SIG-M5 treated with dmso at 0.1 percent for 504 hours (cell line): ENCODE measurements around the gene SMCO2.

Source experiments
- DNase-seq: peaks from one replicate; lab custom pipeline; 2025; ENCODE audit not compliant: unreplicated experiment; lab: John Stamatoyannopoulos, UW

Gene SMCO2

GRCh38 chr12:27451036-27451825 is 4.7 kb downstream of the SMCO2 start:
- DNase-seq, result no peak

DNA sequence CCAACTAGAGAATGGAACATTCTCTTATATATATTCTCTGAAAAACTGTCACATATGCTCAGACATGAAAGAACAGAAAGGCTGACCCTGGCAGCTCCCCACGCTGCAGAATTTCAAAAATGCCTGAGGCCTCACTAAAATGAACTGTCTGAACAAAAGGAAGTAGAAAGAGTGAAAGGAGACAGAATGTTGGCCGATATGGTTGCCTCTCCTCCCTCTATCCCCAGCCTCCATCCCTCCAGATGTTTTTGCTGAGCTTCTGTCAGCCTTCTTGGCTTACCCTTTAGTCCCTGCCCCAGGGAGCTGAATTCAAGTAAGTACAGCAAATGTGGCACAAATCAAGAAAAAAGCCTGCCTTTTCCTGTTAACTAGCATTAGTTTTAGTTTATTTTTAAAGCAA is 6.9 kb downstream of the SMCO2 start:
- no peak for DNase-seq

GRCh38 chr12:27455589-27455988 is 9.1 kb downstream of the SMCO2 start:
- no peak for DNase-seq

- no peak for DNase-seq
Measured at GRCh38 chr12:27456618-27457017, 10.1 kb downstream of the SMCO2 start.

- peak; percentile 27 for DNase-seq
Measured at GRCh38 chr12:27460471-27460978, 14.0 kb downstream of the SMCO2 start.

DNA sequence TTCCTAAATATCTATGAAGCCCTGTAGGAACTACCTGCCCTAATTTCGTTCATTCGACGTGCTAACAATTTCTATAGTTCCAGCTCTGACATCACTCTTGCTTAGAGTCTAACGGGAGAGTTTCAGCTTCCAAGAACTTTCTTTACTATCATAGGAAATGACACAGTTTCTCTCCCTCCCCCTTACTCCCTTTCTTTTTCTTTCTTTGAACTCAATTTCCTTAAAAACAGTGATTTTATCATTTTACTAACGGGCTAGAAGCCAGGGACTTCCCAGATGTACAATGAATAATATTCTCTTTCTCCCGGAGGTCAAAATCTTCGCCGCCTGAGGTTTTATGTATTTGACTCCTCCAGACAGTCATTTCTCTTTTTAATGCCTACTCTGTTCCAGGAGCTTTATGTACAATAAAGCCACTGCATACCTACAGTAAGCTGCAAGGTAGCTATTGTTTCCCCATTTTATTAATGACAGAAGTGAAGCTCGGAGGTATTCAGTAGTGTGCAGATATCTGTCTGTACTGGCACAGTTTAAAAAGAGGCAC is 15.7 kb downstream of the SMCO2 start:
- no peak for DNase-seq

- no peak for DNase-seq
Measured at GRCh38 chr12:27462851-27463250, 16.3 kb downstream of the SMCO2 start.

GRCh38 chr12:27463511-27464219 is 17.1 kb downstream of the SMCO2 start:
- DNase-seq, result no peak

DNA sequence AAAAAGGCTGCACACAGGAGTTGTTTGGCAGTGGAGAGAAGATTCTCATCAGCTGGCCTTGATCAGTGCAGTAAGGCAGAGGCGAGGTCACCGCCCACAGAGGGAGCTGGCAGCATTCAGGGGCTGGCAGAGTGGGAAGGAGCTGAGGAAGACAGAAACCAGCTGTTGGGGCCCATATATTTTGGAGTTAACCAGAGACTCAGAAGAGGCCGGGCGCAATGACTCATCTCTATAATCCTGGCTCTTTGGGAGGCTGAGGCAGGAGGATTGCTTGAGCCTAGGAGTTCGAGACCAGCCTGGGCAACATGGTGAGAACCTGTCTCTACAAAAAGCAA is 17.7 kb downstream of the SMCO2 start:
- DNase-seq, result peak; percentile 9

DNA sequence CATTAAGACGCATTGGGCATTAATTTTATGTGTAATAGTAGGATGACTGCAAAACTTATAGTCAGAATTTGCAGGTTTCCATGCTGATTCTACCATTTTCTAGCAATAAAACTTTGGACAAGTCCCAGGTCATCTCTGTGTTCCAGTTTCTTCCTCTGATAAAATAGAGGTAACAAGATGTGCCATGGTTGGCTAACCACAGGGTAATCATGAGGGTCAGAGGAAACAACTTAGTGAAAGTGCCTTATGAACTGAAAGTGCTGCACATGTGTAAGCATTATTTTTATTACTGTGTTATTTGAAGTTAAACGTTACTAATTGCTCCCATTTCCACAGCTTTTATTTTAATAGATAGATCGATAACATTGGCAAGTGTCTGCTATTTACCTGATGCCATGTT is 21.1 kb downstream of the SMCO2 start:
- DNase-seq, result no peak

GRCh38 chr12:27468241-27468640 is 21.7 kb downstream of the SMCO2 start:
- DNase-seq, result no peak

DNA sequence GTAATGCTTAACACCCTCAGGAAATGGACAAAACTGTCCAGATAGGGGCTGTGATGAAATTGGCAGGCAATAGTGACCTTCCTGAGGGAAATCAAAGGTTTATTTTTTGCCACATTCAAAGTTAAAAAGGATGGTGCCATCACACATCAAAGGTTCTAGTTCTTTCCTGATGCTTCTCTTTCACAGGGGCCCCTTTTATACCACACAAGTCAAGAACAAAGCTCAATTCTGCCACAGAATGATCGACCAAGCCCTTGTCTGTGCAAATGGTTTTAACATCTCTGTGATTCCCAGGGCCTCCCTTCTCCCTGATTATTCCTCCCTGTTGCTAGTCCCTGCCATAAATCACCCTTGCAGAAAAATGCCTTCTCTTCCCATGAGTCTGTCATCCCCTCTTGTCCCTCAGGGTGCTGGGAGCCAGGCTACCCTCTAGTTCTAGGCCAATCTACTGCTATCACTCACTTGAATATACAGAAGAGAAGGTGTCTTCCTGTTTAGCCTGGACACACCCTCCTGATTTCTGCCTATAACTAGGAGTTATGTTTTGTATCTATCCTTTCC is 22.7 kb downstream of the SMCO2 start:
- no peak for DNase-seq

GRCh38 chr12:27472604-27473003 is 26.1 kb downstream of the SMCO2 start:
- no peak for DNase-seq

- no peak for DNase-seq
Measured at GRCh38 chr12:27474344-27474743, 27.8 kb downstream of the SMCO2 start.

GRCh38 chr12:27477049-27477448 is 30.5 kb downstream of the SMCO2 start:
- DNase-seq, result no peak

GRCh38 chr12:27478949-27479348 is 32.4 kb downstream of the SMCO2 start:
- no peak for DNase-seq

- DNase-seq, result peak; percentile 13
Measured at GRCh38 chr12:27480016-27480415, 33.5 kb downstream of the SMCO2 start.

GRCh38 chr12:27486961-27487360 is 40.4 kb downstream of the SMCO2 start:
- DNase-seq, result no peak

GRCh38 chr12:27488479-27488878 is 41.9 kb downstream of the SMCO2 start:
- no peak for DNase-seq

DNA sequence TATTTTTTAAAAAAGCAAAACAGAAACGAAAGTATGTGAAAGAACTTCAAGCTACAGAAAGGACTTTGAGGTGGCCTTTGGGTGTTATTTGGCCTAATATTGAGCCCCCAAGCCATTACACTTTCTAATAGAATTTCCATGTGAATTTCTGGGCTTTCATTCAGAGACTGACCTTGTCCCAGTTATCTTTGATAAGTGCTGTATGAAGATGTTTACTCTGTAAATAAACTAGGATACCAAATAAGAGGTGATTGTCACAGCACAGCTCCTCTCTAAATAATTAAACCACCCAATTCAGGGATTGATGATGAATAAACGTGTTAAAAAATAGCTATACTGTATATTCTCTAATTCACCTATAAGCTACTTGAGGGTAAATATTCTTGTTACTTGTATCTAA is 44.7 kb downstream of the SMCO2 start:
- DNase-seq, result no peak

GRCh38 chr12:27493260-27493940 is 46.9 kb downstream of the SMCO2 start:
- DNase-seq, result no peak
